GM21423 (cell line): ENCODE results near the gene ZNF354C.

Source experiments
- ATAC-seq: cut with Tn5 transposase; IDR thresholded peaks from one replicate; pipeline ENCODE4 v1.9.1; 2021; ENCODE audit warnings: mild to moderate bottlenecking, moderate library complexity; ENCODE audit not compliant: unreplicated experiment

The ZNF354C gene

DNA sequence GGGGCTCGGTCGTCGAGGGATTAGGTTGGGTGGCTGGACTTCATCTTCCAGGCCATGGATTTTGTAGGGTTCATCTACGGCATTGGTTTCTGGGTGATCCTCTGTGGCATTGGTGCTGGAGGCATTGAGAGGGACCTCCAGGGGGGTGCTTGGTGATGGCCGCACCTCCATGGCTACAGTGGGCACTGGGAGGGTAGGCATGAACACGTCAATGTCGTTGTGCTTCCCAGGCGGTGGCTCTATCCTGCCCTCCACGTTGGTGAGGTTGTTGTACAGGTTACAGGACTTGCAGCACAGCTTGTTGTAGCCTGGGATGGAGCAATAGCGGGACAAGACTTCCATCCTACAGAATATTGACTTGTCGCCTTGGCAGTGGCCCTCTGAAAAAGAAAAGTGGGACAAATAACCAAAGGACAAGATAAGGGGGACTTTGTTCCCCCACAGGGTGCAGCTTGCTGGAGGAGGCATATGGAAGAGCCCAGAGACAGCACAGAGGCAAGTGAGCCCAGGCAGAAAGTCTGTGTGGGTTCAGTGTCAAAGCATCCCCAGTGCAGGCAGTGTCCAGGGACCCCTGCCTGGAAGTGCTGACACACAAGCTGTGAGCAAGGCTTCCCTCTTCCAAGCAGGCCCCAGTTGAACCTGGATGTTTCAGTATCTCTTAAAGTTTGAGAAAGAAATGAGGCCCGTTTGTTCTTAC lies 53.9 kb downstream of the ZNF354C start:
- no peak for ATAC-seq

DNA sequence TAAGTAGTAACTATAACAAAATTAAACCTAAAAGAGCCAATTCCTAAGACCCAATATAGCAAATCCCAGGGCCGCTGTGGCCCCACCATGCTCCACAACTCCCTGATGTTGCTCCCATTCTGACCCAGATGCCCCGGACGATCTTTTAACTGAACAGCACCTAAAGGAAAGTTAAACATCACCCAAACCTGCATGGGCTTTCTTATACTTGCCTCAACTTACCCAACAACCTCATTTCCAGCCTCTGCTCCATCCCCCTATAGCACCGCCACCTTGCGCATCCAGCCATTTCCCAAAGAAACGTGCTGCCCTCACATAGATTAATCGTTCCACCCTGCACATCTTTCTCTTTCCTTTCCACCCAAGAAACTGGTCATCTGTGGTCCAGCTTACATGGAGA lies 54.6 kb downstream of the ZNF354C start:
- no peak for ATAC-seq

DNA sequence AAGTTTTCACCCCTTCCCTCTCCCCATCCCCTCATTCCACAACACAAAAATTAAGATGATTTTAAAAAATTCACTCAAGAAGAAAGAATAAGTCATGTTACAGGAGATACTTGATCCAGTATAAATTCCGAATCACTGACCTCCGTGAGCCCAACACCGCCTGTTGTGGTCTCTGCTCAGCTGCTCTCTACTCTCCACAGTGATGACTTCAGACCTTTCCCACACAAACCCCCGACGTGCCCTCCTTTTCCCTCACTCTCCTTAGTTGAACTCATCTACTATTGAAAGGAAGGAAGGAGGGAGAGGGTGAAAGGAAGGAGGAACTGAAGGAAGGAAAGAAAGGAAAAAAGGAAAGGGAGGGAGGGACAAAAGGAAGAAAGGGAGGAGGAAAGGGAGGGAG lies 55.1 kb downstream of the ZNF354C start:
- no peak for ATAC-seq

DNA sequence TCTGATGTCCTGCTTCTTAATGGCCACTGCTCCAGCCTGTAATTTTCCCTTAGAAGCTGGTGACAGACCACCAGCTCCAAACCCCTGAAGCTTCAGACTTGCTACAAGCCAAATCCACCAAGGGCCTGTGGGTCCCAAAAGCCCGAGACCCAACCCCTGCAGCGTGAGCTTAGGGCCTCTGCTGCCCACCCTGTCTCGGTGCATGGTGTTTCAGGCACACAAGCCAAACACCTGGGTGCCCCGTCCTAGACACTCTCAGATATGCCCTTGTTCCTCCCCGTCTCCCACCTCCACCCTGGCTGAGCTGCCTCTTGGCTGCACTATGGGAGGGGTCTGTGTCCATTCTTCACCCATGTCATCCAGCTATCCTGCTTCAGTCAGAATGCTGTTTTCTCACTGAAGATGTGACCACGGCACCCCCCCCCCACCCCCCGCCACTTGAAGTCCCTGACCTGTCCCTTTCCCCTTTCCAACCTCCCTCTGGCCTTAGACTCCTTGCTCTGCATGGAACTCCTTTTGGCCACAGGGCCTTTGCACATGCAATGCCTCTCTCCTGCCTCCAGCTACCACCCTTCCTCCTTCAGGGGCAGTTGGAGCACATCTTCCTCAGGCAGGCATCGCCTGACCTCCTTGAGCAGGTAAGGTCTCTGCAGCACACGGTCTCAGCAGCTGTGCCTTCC lies 55.8 kb downstream of the ZNF354C start:
- ATAC-seq = no peak

DNA sequence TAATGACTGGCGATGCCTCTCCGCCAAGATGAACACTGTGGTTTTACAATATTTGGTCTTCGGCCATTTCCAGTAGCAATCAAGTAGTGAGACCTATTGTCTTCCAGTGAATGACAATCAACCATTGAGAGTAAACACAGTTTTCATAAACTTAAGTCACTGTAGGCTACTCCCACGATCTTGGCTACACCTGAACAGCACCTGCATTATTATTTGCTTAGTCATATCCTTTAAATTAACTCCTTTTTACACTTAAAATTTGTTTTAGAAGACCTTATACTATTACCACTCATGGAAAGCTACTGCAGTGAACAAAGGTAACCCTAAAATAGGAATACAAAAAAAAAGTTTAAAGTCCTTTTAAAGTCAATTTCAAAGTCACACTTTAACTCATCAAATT lies 58.2 kb downstream of the ZNF354C start:
- ATAC-seq = no peak

DNA sequence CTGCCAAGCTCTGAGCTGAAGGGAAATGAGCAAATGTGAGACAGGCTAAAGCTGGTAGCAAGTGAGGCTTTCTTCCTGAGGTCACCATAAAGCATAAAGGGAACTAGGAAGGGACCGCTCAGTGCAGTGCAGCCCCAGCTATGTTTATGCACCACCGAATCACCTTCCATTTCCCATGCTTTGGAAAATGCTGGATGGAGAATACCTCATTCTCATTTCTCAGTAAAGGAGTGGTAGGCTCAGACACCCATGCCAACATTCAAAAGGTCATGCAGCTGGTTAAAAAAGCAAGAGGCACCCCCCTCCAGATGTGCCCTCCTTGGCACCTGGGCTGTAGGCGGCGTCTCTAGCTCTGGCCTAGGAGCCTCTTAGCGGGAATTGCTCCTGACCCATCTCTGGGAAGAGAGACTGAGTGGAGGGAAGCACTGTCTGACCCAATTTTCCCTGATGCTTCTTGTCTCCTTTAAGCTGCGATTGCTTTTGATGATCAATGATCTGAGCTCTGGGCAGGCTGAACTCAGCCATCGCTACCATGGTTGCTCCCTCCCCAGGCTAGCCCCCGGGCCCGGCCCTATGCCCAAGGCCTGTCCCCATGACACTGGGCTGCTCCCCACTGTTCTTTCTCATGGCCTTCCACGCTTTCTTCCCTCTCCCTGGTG lies 58.7 kb downstream of the ZNF354C start:
- ATAC-seq = no peak

DNA sequence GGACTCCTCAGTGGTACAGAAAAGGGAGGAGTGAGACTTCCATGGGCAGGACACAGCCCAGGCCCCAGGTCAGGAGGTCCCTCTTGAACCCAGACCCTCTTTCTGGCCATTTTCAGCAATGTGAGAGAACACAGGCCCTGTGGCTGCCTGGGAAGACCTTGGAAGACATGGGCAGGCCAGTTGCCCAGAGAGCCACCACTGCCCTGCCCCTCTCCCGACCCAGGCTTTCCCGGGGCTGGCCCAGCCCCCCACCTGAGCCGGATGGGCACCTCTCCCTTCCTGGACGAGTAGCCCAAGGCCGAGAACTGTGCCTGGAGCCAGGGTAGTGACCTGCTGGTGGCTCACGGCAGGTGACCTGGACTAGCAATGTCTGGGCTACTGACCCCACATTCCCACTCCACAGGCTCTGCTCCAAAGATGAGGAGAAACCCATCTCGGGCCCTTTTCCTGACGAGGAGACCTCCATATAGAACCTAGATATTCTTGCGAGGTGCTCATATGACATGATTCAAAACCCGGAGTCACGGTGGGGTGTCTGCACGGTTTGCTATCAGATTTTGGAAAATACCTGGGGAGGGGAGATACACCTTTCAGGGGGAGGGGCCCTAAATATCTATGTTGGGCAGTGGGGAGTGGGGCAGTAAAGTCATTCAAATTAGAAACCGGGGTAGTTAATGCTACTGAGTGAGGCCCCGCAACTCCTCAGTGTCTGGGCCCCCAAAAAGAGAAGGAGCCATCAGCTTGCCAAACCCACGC lies 59.4 kb downstream of the ZNF354C start:
- no peak for ATAC-seq

DNA sequence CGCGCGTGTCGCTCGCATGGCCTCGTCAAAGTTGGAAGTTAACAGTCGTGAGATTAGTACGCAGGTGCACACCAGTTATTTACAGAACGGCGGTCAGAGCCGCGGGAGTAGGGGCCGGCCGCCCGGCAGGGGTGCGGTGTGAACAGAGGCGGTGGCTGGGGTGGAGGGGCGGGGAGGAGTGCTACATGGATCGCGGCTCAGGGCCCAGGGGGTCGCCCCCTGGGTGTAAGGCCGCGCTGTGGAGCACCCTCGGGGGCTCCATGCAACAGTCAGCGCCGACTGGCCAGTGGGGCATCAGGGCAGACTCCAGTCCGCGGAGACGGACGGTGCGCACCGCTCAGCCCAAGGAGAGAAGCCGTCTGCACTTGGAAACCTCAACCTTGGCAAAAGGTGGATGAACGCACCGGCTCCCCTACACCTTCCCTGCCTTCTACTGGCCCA lies 60.3 kb downstream of the ZNF354C start:
- no peak for ATAC-seq

DNA sequence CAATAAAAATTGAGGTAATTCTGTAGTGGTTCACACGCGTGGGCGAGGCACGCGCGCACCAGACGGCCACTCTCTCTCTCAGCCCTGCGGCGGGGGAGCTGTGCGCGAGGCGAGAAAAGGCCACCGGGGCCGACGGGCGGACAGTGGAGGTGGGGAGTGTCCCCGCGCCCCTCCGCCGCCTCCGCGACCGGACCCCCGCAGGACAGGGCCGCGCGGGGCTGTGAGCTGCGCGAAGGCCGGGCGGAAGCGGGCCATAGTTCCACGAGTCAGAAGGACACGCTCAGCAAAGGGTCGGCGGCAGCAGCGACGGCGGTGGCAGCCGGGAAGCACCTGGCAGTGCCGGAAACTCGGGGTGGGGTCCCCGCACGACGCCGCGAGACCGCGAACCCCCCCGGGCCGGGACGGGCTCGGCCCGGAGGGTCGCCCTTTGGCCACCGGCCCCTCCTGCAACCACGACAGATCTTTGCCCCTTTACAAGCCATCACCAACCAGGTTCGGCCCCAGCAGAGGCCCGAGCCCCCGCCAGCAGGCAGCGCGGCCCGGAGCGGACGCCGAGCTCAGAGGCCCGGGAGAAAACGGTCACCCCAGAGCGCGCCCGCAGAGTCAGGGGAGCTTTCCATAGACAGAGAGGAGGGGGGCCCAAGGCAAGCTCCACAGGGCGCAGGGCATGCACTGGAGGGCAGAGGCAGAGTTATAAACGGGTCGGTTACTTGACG lies 60.9 kb downstream of the ZNF354C start:
- no peak for ATAC-seq

DNA sequence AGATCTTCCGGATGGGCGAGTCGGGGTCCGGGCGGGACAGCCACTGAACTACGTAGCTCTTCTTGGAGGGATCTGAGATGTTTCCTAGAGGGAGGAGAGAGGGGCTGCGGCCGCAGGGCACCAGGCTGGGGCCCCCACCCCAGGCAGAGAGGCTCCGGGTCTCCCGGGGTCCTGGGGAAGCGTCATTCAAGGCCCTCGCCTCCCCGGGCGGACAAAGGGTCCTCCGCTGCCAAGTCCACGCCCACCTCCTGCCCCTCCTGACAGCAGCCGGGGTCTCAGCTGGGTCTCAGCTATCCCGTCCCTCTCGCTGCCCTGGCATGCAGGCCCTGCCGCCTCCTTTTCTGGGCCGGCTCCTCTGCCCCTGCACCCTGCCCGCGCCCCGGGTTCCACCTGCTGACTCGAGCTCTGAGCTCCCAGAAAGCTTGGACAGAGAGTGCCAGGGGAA lies 61.5 kb downstream of the ZNF354C start:
- ATAC-seq = no peak

DNA sequence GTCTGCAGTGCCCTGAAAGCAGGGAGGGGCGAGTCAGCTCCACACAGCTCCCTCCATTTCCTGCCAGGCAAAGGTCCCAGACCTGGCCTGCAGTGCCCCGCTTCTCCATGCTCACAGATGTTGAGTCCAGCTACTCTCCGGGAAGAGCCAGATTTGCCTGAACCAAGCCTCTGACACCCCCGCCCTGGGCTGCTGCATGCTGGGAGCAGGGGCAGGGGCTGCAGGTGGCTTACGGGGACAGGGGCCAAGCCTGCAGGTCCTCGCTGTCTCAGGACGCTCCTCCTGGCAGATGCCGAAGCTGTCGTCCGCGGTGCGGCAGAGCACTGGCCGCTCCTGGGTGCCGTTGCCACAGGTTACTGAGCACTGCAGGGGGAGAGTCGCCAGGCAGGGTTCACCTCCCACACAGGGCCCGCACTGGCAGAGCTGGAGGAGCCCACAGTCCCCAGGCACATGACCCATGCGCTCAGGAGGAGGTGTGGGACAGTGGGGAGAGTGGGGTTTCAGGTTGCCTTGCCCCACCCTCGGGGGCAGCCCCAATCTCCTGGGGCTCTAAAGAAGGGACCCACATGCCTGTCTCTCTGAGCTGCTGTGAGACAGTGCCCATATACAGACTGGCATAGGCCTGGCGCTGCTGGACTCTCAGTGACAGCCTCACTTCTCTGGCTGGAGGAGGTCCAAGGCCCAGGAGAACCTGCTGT lies 62.4 kb downstream of the ZNF354C start:
- ATAC-seq = no peak

DNA sequence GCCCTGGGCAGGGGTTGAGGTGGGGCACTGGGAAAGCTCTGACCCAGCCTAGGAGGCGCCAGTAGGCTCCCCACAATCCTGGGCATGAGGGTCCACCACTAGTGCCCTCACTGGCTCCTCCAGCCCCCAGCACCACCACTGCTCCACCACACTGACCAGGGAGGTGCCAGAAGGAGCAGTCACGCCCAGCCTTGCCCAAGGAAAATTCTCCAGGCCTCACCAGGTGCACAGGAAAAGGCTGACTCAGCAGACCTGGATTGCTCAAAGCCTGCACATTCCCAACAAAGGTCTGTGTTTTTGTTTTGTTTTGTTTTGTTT lies 62.9 kb downstream of the ZNF354C start:
- no peak for ATAC-seq

DNA sequence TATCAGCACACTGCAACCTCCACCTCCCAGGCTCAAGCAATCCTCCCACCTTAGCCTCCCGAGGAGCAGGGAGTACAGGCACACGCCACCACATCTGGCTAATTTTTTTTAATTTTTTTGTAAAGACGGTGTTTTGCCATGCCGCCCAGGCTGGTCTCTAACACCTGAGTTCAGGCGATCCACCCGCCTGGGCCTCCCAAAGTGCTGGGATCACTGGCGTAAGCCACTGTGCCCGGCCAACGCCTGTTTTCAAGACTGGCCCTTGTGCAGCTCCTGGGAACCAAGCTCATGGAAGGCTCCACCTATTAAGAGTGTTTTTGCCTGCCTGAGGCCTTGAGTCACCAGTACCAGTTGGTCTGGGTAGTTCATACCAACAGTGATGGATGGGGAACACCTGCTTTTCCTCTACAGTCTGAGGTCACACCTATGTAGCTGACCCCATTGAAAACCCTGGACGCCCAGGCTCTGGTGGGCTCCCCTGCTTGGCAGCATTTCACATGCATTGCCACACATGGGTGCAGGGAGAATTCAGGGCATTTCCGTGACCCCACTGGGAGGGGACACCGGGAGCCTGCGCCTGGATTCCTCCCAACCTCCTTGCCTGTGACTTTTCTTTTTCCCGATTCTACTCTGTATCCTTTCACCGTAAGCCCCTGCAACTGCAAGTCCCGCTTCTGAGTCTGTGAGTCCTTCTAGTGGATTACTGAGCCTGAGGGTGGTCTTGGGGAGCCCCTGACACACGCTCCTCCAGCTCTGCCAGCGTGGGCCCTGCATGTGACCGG lies 63.5 kb downstream of the ZNF354C start:
- no peak for ATAC-seq

DNA sequence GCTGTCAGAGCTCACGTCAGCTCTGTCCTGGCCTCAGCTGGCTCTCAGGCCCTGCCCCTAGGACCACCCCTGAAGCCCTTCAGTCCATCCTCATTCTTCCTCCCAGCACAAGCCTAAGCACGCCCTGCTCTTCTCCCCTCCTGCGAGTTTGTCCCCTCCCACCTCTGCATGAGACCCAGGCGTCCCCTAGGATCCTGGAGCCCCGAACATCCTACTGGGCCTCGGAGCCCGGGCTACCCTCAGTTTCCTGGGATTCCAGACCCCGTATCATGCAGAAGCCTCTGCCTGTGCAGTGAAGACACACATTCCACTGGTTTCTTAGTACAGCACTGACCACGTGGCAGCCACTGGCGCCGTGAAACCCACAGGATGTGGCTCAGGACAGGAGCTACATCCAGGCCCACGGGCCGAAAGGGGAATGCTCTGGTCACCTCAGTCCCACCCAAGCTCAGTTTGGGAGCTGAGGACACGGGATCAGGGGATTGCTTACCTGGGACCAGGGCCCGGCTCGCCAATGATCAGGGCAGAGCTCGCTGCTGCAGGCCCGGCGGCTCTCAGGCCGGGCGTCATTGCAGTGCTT lies 64.2 kb downstream of the ZNF354C start:
- no peak for ATAC-seq

DNA sequence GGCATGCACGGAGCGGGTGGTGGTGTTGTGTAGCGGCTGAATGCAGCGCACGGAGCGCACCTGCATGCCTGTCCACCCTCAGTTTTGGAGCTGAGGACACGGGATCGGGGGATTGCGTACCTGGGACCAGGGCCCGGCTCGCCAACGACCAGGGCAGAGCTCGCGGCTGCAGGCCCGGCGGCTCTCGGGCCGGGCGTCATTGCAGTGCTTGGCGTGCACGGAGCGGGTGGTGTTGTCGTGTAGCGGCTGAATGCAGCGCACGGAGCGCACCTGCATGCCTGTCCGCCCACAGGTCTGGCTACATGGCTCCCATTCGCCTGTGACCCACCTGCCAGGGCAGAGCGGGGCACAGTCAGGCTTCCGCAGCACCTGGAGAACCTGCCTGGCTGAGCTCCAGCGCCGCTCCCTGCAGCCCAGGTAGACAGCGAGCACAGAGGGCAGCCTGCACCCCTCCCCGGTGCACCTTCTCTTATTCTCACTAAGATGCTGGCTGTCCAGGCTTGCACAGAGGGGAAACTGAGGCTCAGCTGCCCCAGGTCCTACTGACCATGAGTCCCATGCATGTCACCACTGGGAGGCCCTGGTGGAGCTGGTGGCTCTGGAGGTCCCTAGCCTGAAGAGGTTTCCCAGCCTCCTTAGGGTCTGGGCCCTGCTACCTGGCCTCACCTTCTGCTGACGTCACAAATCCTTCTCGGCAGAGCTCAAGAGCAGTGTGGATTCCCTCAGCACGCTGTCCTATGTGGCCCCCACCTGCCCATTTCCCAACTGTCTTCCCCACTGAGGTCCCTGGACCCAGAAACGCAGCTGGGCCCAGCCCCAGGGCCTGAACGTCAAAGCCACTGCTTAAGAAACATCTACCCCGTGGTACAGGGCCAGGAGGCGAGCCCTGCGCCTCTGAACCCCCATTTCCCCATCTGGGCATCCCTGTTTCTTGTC lies 64.9 kb downstream of the ZNF354C start:
- no peak for ATAC-seq

DNA sequence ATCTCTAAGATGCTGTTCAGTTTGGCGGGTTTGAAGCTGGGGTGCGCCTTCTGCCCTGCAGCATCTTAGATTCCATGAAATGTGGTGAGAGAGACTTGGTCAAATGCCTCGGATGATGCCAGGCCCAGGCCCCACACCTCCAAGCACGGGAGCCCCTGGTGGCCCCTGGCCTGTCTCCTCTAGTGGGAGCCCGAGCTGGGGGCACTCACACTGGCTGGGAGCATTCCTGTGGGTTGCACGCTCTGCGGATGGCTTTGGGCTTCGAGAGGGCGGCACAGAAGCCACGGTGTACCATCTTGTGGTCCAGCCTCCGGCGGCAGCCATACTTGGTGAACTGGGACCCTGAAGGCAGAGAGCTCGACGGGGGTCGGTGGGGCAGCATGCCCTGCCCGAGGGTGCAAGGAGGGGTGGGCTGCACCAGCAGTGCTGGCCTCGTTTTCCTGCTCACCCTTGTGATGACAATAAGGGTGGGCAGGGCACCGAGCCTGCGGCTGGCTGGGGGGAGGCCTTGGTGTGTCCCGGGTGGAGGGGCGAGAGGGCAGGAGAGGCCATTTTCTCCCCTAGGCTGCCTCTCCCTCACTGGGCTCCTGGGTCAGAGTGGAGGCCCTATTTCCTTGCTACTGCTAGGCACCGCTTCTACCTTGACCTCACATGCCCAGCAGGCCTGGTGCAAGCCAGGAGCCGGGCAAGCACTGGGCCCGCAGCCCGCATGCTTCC lies 65.8 kb downstream of the ZNF354C start:
- ATAC-seq = no peak

DNA sequence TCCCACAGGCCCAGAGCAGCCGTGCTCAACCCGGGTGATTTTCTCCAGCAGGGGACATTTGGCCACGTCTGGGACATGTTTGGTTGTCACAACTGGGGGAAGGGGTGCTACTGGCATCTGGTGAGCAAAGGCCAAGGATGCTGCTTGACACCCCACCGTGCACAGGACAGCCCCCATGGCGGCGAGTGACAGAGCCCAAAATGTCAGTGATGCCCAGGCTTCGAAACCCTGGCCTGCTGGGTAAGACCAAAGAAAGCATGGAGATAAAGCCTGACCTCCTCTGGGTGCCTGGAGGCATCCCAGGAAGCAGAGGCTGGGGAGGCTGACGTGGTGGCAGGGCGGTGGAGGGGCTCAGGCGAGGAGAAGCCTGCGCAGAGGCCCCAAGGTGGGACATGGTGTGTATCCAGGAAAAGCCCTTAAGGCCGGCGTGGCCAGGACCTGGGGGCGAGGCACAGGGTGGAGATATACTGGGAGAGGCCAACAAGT lies 66.4 kb downstream of the ZNF354C start:
- no peak for ATAC-seq
